AG09309 (cell line): ENCODE results near the gene TNRC6B.

Source experiments
- DNase-seq: peaks from one replicate; pipeline ENCODE4 v3.0.0-alpha.2; 2010; ENCODE audit warnings: low read depth
- H3K4me3 ChIP-seq: 2 replicates; pipeline ENCODE4 v1.5.1; 2011; ENCODE audit warnings: mild to moderate bottlenecking, low read depth, low read length, moderate library complexity; ENCODE audit not compliant: control insufficient read depth
- TF ChIP-seq, protein P1 (sequence below): IDR thresholded peaks from 2 replicates; pipeline ENCODE4 v1.5.1; 2011; ENCODE audit warnings: mild to moderate bottlenecking, low read depth, low read length, inconsistent platforms; ENCODE audit not compliant: insufficient read depth, control insufficient read depth; ENCODE audit errors: missing control alignments

Gene TNRC6B

DNA sequence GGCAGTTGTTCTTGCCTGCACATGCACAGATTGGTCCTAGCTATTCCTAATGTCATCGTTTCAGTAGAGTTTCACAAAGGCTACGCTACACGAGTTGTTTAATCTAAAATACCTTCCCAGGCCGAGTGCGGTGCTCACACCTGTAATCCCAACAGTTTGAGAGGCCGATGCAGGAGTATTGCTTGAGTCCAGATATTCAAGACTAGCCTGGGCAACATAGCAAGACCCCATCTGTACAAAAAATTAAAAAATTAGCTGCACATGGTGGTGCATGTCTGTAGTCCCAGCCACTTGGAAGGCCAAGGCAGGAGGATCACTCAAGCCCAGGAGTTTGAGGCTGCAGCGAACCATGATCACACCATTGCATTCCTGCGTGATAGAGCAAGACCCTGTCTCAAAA, 56.2 kb downstream of the TNRC6B start:
- H3K4me3 ChIP-seq: no peak overlapping the region
- TF ChIP-seq, protein P1, sequence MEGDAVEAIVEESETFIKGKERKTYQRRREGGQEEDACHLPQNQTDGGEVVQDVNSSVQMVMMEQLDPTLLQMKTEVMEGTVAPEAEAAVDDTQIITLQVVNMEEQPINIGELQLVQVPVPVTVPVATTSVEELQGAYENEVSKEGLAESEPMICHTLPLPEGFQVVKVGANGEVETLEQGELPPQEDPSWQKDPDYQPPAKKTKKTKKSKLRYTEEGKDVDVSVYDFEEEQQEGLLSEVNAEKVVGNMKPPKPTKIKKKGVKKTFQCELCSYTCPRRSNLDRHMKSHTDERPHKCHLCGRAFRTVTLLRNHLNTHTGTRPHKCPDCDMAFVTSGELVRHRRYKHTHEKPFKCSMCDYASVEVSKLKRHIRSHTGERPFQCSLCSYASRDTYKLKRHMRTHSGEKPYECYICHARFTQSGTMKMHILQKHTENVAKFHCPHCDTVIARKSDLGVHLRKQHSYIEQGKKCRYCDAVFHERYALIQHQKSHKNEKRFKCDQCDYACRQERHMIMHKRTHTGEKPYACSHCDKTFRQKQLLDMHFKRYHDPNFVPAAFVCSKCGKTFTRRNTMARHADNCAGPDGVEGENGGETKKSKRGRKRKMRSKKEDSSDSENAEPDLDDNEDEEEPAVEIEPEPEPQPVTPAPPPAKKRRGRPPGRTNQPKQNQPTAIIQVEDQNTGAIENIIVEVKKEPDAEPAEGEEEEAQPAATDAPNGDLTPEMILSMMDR: no peak
- DNase-seq: no peak

DNA sequence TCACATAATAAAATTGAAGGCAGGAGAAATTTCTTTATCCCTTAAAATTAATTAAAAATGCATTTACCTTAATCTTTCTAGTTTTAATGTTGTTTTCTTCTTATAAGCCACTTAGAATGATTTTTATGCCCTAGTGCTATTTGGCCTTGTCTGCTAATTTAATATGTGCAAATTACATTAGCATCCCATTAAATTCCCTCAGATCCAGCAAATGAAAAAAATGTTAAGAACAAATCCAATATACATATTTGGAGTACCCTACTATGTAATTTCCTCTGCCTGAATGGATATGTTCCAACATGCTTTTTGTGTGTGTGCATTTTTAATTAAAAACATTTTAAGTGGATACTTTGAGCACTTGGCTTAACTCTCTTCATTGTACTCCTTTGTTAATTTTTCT, 56.9 kb downstream of the TNRC6B start:
- no peak for DNase-seq
- TF ChIP-seq, protein P1: no peak
- no peak overlapping the region for H3K4me3 ChIP-seq

DNA sequence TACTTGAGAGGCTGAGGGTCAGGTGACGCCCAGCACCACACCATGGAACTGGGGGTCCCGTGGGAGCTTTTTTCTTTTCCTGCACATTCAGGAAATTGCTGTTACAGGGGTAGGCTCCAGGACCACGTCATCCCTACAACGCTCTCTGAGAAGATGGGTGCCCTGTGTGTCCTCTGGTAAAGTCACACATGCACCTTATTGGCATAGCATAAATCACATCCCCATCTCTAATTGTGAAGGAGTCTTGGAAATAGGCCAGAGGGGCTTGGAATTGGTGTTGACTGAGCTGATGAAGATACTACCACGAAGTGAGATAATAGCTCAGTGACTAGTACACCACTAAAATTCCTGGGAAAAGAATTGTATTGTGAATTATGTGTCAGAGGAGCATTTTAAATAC, 57.6 kb downstream of the TNRC6B start:
- TF ChIP-seq, protein P1: no peak
- DNase-seq: no peak
- H3K4me3 ChIP-seq: no peak overlapping the region

DNA sequence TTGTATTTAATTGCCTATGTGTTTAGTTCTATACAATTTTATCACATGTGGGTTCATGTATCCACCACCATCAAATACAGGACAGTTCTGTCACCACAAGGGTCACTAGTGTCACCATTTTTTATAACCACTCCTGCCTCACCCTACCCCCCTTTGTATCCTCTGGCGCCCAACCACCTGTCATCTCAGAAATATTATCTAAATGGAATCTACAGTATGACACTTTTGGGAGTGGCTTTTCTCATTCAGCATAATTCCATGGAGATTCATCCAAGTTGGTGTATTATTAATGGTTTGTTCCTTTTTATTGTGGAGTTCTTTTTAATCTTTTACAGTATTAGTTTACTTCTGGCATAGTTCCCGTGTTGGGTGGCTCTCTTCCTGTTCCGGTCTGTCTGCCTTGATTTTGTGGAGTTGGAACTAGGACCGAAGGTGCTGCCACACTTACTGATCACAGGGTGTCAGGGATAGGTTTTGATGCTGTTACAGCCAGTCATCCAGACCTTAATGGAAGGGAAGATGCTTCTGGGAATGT, 58.5 kb downstream of the TNRC6B start:
- no peak for DNase-seq
- no peak overlapping the region for H3K4me3 ChIP-seq
- TF ChIP-seq, protein P1: no peak

DNA sequence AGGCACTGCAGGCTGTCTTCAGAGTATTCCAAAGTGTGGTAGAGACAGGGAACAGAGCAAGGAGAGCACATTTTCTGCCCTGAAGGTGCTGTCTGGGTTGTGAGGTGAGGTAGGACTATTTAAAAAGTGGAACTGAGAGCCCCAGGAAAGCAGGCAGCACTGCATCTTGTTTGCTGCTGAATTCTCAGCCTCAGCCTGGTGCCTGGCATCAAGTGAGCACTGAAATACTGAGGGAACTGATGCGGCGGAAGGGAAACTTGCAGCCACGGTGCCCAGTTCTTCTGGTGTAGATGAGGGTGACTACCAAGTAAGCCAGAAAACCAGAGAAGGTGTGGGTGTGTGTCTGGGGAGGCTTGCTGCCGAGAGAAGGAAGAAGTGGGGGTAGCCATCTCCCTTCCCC, 59.5 kb downstream of the TNRC6B start:
- H3K4me3 ChIP-seq: no peak overlapping the region
- no peak for DNase-seq
- TF ChIP-seq, protein P1: no peak

DNA sequence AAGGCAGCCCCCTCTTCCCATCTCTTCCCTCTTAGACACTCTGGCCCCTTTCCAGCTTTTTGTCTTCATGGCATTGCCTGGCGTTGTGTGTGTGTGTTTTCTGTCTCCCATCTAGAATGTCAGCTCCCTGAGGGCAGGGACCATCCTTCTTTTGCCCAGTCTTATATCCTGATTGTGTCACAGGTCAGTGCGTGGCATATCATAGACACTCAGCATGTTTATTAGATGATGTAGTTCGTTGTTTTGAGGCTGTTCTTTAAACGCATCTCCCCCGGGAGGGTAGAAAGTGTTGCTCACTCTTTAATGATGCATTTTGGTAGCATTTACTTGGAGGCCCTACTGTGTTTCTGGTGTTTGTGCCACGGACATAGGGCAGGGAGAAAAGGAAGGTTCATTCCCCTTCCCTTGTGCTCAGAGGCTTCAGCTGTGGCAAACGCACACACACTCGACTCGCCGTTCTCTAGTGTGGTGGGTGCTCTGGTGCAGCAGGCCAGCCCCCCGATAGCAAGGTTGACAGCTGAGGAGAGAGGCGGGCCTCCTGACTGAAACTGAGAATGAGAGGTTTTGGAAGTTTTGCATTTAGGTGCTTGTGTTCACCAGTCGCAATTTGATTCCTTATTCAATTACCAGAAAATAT, 60.2 kb downstream of the TNRC6B start:
- H3K4me3 ChIP-seq: no peak overlapping the region
- TF ChIP-seq, protein P1: no peak
- DNase-seq: no peak
